Stimulated activated CD4-positive, alpha-beta T cell treated with anti-CD3 and anti-CD28 coated beads, Interleukin-4, amount 100 ng/mL, for 48 hours (primary cell): ENCODE data around the gene SCAF1.

Source experiments
- DNase-seq, 2 donors: peaks; one replicate each; pipeline ENCODE4 v3.0.0-alpha.2; 2020; ENCODE audit warnings: low read depth in 2 of 2

Gene SCAF1

GRCh38 chr19:49687150-49687549, 45.1 kb downstream of the SCAF1 start:
- DNase-seq: no peak

- no peak for DNase-seq
Measured at GRCh38 chr19:49687566-49688316, 45.7 kb downstream of the SCAF1 start.

GRCh38 chr19:49688531-49689132, 46.6 kb downstream of the SCAF1 start:
- DNase-seq: no peak

- DNase-seq: peak in 1 of 2 donors; percentile 44
Measured at GRCh38 chr19:49689133-49690078, 47.4 kb downstream of the SCAF1 start, which contains the start of gene ADM5. Gene ADM5, plus strand, starts transcription at chr19:49689594. Its CDS starts 244 bp downstream, at chr19:49689838.

- no peak for DNase-seq
Measured at GRCh38 chr19:49690079-49690655, 48.2 kb downstream of the SCAF1 start.

- DNase-seq: peak; percentile 62 to 63
Measured at GRCh38 chr19:49690656-49691242, 48.7 kb downstream of the SCAF1 start, which contains the start of gene CPT1C. Gene CPT1C, plus strand, starts transcription at chr19:49691116. Its CDS starts 1,137 bp downstream, at chr19:49692253.

GRCh38 chr19:49691243-49692146, 49.5 kb downstream of the SCAF1 start:
- DNase-seq: no peak

GRCh38 chr19:49692147-49692506, 50.1 kb downstream of the SCAF1 start:
- no peak for DNase-seq

GRCh38 chr19:49696115-49696514, 54.1 kb downstream of the SCAF1 start:
- no peak for DNase-seq

GRCh38 chr19:49696865-49697264, 54.9 kb downstream of the SCAF1 start:
- no peak for DNase-seq

- DNase-seq: no peak
Measured at GRCh38 chr19:49699364-49699763, 57.4 kb downstream of the SCAF1 start.

GRCh38 chr19:49700563-49700962, 58.6 kb downstream of the SCAF1 start:
- no peak for DNase-seq

- no peak for DNase-seq
Measured at GRCh38 chr19:49701271-49701786, 59.3 kb downstream of the SCAF1 start.

- DNase-seq: no peak
Measured at GRCh38 chr19:49704888-49705642, 63.1 kb downstream of the SCAF1 start.

GRCh38 chr19:49705919-49706318, 63.9 kb downstream of the SCAF1 start:
- no peak for DNase-seq
